ENCODE data around the gene SUPT20H.

DNA sequence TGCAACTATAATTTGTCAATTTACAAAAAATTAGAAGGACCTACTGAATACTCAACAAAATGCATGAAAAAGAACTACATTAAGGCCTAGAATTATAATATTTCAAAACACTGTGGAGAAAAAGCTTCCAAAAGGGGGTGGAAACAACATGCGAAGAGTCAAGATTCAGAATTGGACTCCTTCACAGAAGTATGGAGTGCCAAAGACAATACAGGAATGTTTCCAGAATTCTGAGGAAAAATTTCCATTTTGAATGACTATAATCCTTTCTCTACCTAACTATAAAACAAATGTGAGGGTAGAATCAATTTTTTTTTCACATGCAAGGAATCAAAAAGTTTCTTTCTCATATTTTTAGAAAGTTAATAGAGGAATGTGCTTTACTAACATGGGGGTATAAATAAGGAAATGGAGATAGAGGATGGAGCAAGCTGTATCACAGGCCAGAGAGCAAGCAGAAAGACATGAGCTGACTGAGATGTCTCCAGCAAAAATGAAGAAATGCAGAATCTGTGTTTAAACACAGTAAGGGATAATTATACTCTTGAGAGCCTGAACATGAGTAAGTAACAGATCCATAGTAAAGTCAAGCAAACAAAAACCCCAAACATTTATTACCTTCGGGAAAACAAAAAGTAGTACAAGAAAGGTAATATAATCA lies 99.9 kb downstream of the SUPT20H start:
- TF ChIP-seq CTCF (IDR thresholded peaks at IDR 0.05; ENCODE audit: insufficient read depth, low read length, poor library complexity, severe bottlenecking), result no peak
- TF ChIP-seq EZH2phosphoT487 (conservative IDR thresholded peaks at IDR 0.05; ENCODE audit: low read length), result no peak
